HepG2 (cell line): Measurements from ENCODE around the gene GRAMD1B.

ENCODE experiments used
- BCLAF1 ChIP-seq: fragments of 450-650 bp; IDR thresholded peaks from 2 replicates; pipeline ENCODE4 v1.6.1; 2017; ENCODE audit warnings: mild to moderate bottlenecking
- CTCF ChIP-seq: sonication (generic); formaldehyde crosslinking; IDR thresholded peaks from 2 replicates; pipeline ENCODE4 v1.5.0; 2020; ENCODE audit warnings: mild to moderate bottlenecking, missing genetic modification reagents, moderate library complexity
- E2F2 ChIP-seq: sonication (generic); formaldehyde crosslinking; IDR thresholded peaks from 2 replicates; pipeline ENCODE4 v1.4.0; 2020; ENCODE audit warnings: missing genetic modification reagents, borderline replicate concordance
- FLYWCH1 ChIP-seq: sonication (generic); formaldehyde crosslinking; IDR thresholded peaks from 2 replicates; pipeline ENCODE4 v1.8.1; 2023; ENCODE audit warnings: mild to moderate bottlenecking, missing genetic modification reagents
- MYC ChIP-seq: sonication (generic); formaldehyde crosslinking; IDR thresholded peaks from 2 replicates; pipeline ENCODE4 v1.9.0; 2021; ENCODE audit warnings: missing genetic modification reagents, borderline replicate concordance
- NFE2L2 ChIP-seq: fragments of 150-350 bp; IDR thresholded peaks from 2 replicates; pipeline ENCODE4 v1.6.1; 2014; ENCODE audit warnings: low read length
- NFRKB ChIP-seq: fragments of 450-650 bp; IDR thresholded peaks from 2 replicates; pipeline ENCODE4 v1.6.1; 2017
- ZHX2 ChIP-seq, 2 experiments: sonication (generic) in 1 of 2; formaldehyde crosslinking in 1 of 2; IDR thresholded peaks; 2 replicates each; pipeline versions ENCODE4 v1.6.1 to v1.9.0; 2014 to 2022; ENCODE audit warnings: antibody characterized with exemption in 1 of 2, borderline replicate concordance in 1 of 2, inconsistent platforms in 1 of 2, low read depth in 1 of 2, missing genetic modification reagents in 1 of 2
- ZKSCAN1 ChIP-seq: fragments of 150-350 bp; IDR thresholded peaks from 2 replicates; pipeline ENCODE4 v1.6.1; 2014; ENCODE audit warnings: low read length
- ZNF263 ChIP-seq: sonication (generic); formaldehyde crosslinking; IDR thresholded peaks from 2 replicates; pipeline ENCODE4 v1.4.0; 2020; ENCODE audit warnings: missing genetic modification reagents
- TF ChIP-seq, protein P1 (sequence below): sonication (generic); formaldehyde crosslinking; conservative IDR thresholded peaks from 2 replicates; pipeline ENCODE4 v1.4.0; 2020; ENCODE audit warnings: missing genetic modification reagents
- TF ChIP-seq, protein P2 (sequence below), 2 experiments: fragments of 450-650 bp in 1 of 2; sonication (generic) in 1 of 2; formaldehyde crosslinking; IDR thresholded peaks; 2 replicates each; pipeline versions ENCODE4 v1.5.0 to v1.8.0; 2020 to 2022; ENCODE audit warnings: mild to moderate bottlenecking in 1 of 2, missing genetic modification reagents in 1 of 2

- TF ChIP-seq NFRKB = no peak
- no peak for TF ChIP-seq ZNF263 (CRISPR knock-in tag)
- TF ChIP-seq, protein P1, sequence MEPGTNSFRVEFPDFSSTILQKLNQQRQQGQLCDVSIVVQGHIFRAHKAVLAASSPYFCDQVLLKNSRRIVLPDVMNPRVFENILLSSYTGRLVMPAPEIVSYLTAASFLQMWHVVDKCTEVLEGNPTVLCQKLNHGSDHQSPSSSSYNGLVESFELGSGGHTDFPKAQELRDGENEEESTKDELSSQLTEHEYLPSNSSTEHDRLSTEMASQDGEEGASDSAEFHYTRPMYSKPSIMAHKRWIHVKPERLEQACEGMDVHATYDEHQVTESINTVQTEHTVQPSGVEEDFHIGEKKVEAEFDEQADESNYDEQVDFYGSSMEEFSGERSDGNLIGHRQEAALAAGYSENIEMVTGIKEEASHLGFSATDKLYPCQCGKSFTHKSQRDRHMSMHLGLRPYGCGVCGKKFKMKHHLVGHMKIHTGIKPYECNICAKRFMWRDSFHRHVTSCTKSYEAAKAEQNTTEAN (CRISPR knock-in tag) = no peak
- no peak for TF ChIP-seq MYC (CRISPR knock-in tag)
- no peak for TF ChIP-seq FLYWCH1 (CRISPR knock-in tag)
- no peak for TF ChIP-seq ZKSCAN1
- TF ChIP-seq NFE2L2 = no peak
- TF ChIP-seq ZHX2 (IDR thresholded peaks at IDR 0.05; ENCODE audit: low read depth) = no peak
- no peak for TF ChIP-seq ZHX2 (CRISPR knock-in tag; IDR thresholded peaks at IDR 0.05; ENCODE audit: borderline replicate concordance)
- TF ChIP-seq, protein P2, sequence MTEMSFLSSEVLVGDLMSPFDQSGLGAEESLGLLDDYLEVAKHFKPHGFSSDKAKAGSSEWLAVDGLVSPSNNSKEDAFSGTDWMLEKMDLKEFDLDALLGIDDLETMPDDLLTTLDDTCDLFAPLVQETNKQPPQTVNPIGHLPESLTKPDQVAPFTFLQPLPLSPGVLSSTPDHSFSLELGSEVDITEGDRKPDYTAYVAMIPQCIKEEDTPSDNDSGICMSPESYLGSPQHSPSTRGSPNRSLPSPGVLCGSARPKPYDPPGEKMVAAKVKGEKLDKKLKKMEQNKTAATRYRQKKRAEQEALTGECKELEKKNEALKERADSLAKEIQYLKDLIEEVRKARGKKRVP (CRISPR knock-in tag; IDR thresholded peaks at IDR 0.05) = no peak
- TF ChIP-seq E2F2 (CRISPR knock-in tag) = no peak
- TF ChIP-seq BCLAF1 = no peak
- TF ChIP-seq CTCF = no peak
Observed at GRCh38 chr11:123581651-123582399, 151.8 kb downstream of the GRAMD1B start.
